Measurements from ENCODE around the gene MICAL3.
"Not testable (repeated sequence)": the region's sequence is repeated elsewhere in the genome, so short reads cannot be mapped to it uniquely, and the experiment has no call there.

MICAL3 gene

GRCh38 chr22:17772249-17772957, 252.0 kb downstream of the MICAL3 start:
- DNase-seq (ENCODE audit: low read depth in 3 of 3, low spot score in 1 of 3), result no peak

- DNase-seq (ENCODE audit: low read depth in 3 of 3, low spot score in 1 of 3), result no peak
Observed at GRCh38 chr22:17770180-17771077, 253.9 kb downstream of the MICAL3 start.

GRCh38 chr22:17769716-17770082, 254.7 kb downstream of the MICAL3 start:
- no peak for DNase-seq (ENCODE audit: low read depth in 3 of 3, low spot score in 1 of 3)

- no peak for DNase-seq (ENCODE audit: low read depth in 3 of 3, low spot score in 1 of 3)
Observed at GRCh38 chr22:17769013-17769715, 255.2 kb downstream of the MICAL3 start.

GRCh38 chr22:17767233-17768065, 256.9 kb downstream of the MICAL3 start:
- no peak for DNase-seq (ENCODE audit: low read depth in 3 of 3, low spot score in 1 of 3)

GRCh38 chr22:17764852-17765251, 259.5 kb downstream of the MICAL3 start:
- not testable (repeated sequence) for DNase-seq (ENCODE audit: low read depth in 3 of 3, low spot score in 1 of 3)

GRCh38 chr22:17764036-17764435, 260.3 kb downstream of the MICAL3 start:
- DNase-seq (ENCODE audit: low read depth in 3 of 3, low spot score in 1 of 3), result no peak

- DNase-seq (ENCODE audit: low read depth in 3 of 3, low spot score in 1 of 3), result not testable (repeated sequence)
Observed at GRCh38 chr22:17763442-17763841, 260.9 kb downstream of the MICAL3 start.

- no peak for DNase-seq (ENCODE audit: low read depth in 3 of 3, low spot score in 1 of 3)
Observed at GRCh38 chr22:17761138-17761488, 263.2 kb downstream of the MICAL3 start.

- DNase-seq (ENCODE audit: low read depth in 3 of 3, low spot score in 1 of 3), result no peak
Observed at GRCh38 chr22:17754233-17754925, 270.0 kb downstream of the MICAL3 start.

GRCh38 chr22:17753401-17753989, 270.9 kb downstream of the MICAL3 start:
- DNase-seq (ENCODE audit: low read depth in 3 of 3, low spot score in 1 of 3), result no peak

GRCh38 chr22:17751596-17751995, 272.8 kb downstream of the MICAL3 start:
- no peak for DNase-seq (ENCODE audit: low read depth in 3 of 3, low spot score in 1 of 3)

GRCh38 chr22:17749605-17750395, 274.6 kb downstream of the MICAL3 start:
- no peak for DNase-seq (ENCODE audit: low read depth in 3 of 3, low spot score in 1 of 3)

- no peak for DNase-seq (ENCODE audit: low read depth in 3 of 3, low spot score in 1 of 3)
Observed at GRCh38 chr22:17748555-17749353, 275.6 kb downstream of the MICAL3 start.

- no peak for DNase-seq (ENCODE audit: low read depth in 3 of 3, low spot score in 1 of 3)
Observed at GRCh38 chr22:17746916-17747315, 277.4 kb downstream of the MICAL3 start.

- DNase-seq (ENCODE audit: low read depth in 3 of 3, low spot score in 1 of 3), result no peak
Observed at GRCh38 chr22:17744430-17744829, 279.9 kb downstream of the MICAL3 start.

GRCh38 chr22:17743661-17744411, 280.5 kb downstream of the MICAL3 start:
- DNase-seq (ENCODE audit: low read depth in 3 of 3, low spot score in 1 of 3), result no peak

GRCh38 chr22:17742527-17742902, 281.8 kb downstream of the MICAL3 start:
- DNase-seq (ENCODE audit: low read depth in 3 of 3, low spot score in 1 of 3), result peak in 2 of 3 donors; percentile 35 to 59

Measured in stimulated activated CD4-positive, alpha-beta T cell treated with anti-CD3 and anti-CD28 coated beads, TNF-alpha, amount 100 ng/mL, for 1 hour (primary cell).